ENCODE measurements around the gene FAM3B.

Gene FAM3B

GRCh38 chr21:41369105-41369919 is 52.7 kb downstream of the FAM3B start:
- DNase-seq (ENCODE audit: low read depth) = no peak

- DNase-seq (ENCODE audit: low read depth) = no peak
Measured at GRCh38 chr21:41369920-41370839, 53.6 kb downstream of the FAM3B start.

GRCh38 chr21:41370840-41371684 is 54.5 kb downstream of the FAM3B start:
- no peak for DNase-seq (ENCODE audit: low read depth)

GRCh38 chr21:41371685-41372030 is 55.1 kb downstream of the FAM3B start:
- no peak for DNase-seq (ENCODE audit: low read depth)

GRCh38 chr21:41373253-41373652 is 56.7 kb downstream of the FAM3B start:
- DNase-seq (ENCODE audit: low read depth) = no peak

GRCh38 chr21:41373763-41374162 is 57.2 kb downstream of the FAM3B start:
- no peak for DNase-seq (ENCODE audit: low read depth)

GRCh38 chr21:41374177-41374712 is 57.6 kb downstream of the FAM3B start:
- no peak for DNase-seq (ENCODE audit: low read depth)

- no peak for DNase-seq (ENCODE audit: low read depth)
Measured at GRCh38 chr21:41374867-41375533, 58.4 kb downstream of the FAM3B start.

- DNase-seq (ENCODE audit: low read depth) = no peak
Measured at GRCh38 chr21:41375875-41376274, 59.3 kb downstream of the FAM3B start.

- DNase-seq (ENCODE audit: low read depth) = no peak
Measured at GRCh38 chr21:41377715-41378114, 61.1 kb downstream of the FAM3B start.

GRCh38 chr21:41378849-41379248 is 62.2 kb downstream of the FAM3B start:
- DNase-seq (ENCODE audit: low read depth) = no peak

- no peak for DNase-seq (ENCODE audit: low read depth)
Measured at GRCh38 chr21:41379901-41380300, 63.3 kb downstream of the FAM3B start.

- no peak for DNase-seq (ENCODE audit: low read depth)
Measured at GRCh38 chr21:41381731-41382130, 65.1 kb downstream of the FAM3B start.

- DNase-seq (ENCODE audit: low read depth) = no peak
Measured at GRCh38 chr21:41387042-41387819, 70.6 kb downstream of the FAM3B start.

GRCh38 chr21:41387824-41388223 is 71.2 kb downstream of the FAM3B start:
- DNase-seq (ENCODE audit: low read depth) = no peak

- DNase-seq (ENCODE audit: low read depth) = no peak
Measured at GRCh38 chr21:41388259-41388658, 71.7 kb downstream of the FAM3B start.

GRCh38 chr21:41390043-41390639 is 73.5 kb downstream of the FAM3B start:
- no peak for DNase-seq (ENCODE audit: low read depth)

GRCh38 chr21:41393876-41394465 is 77.4 kb downstream of the FAM3B start:
- no peak for DNase-seq (ENCODE audit: low read depth)

GRCh38 chr21:41396558-41397075 is 80.0 kb downstream of the FAM3B start:
- DNase-seq (ENCODE audit: low read depth) = no peak
